Fibroblast of skin of scalp (primary cell): Measurements from ENCODE around the gene MAPK7.

Experiments used
- DNase-seq: peaks from one replicate; pipeline ENCODE4 v3.0.0-alpha.2; 2013

Gene MAPK7

DNA sequence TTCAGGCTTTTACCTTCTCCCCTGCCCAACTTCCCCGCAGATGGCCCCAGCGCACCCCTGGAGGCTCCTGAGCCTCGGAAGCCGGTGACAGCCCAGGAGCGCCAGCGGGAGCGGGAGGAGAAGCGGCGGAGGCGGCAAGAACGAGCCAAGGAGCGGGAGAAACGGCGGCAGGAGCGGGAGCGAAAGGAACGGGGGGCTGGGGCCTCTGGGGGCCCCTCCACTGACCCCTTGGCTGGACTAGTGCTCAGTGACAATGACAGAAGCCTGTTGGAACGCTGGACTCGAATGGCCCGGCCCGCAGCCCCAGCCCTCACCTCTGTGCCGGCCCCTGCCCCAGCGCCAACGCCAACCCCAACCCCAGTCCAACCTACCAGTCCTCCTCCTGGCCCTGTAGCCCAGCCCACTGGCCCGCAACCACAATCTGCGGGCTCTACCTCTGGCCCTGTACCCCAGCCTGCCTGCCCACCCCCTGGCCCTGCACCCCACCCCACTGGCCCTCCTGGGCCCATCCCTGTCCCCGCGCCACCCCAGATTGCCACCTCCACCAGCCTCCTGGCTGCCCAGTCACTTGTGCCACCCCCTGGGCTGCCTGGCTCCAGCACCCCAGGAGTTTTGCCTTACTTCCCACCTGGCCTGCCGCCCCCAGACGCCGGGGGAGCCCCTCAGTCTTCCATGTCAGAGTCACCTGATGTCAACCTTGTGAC lies 3.6 kb downstream of the MAPK7 start:
- no peak for DNase-seq

GRCh38 chr17:19382531-19383444 lies 4.5 kb downstream of the MAPK7 start:
- DNase-seq = no peak

GRCh38 chr17:19383681-19384470 lies 5.6 kb downstream of the MAPK7 start:
- peak; percentile 40 for DNase-seq

DNA sequence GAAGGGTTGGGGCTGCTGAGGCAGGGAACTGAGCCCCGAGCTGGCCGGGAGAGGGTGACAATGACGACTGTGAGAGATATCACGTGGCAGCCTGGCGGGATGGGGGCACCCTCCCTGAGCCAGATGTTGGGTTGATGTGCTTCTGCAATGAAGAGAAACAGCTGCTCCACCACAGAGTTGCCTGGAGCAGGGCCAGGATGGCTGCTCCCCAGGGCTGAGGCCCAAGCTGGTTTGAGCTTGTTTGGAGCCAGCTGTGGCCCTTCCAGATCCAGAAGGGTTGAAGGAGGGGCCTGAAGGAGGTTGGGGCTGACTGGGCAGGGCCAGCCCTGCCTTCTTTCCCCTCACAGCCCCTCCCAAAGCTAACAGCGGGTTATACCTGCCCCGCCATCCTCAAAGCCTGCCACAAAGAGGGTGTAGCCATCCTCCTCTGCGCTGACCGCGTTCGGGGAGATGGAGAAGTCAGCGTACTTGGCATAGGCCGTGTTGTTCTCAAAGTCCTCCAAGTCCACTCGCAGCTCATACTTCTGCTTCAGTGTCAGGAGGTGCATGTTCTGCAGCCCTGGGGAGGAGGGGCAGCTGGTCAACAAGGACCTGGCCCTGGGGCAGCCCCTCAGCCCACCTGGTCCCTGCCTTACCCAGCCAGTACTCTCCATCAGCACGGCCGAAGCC lies 6.6 kb downstream of the MAPK7 start:
- DNase-seq = peak; percentile 96

DNA sequence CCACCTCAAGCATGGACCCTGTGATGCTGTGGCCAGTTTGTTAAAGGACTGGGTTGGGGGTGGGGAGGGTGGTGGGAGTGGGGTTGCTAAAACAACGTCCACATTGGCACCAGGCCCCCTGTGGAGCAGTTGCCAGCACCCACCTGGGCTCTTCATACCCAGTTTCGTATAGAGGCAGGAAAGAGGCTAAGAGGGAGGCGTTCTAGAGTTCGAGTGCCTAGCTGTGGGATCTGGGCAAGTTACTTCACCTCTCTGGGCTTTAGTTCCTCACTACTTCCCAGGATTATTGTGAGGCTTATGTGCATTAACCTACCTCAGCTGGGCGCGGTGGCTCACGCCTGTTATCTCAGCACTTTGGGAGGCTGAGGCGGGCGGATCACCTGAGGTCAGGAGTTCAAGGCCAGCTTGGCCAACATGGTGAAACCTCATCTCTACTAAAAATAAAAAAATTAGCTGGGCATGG lies 7.3 kb downstream of the MAPK7 start:
- DNase-seq = no peak

DNA sequence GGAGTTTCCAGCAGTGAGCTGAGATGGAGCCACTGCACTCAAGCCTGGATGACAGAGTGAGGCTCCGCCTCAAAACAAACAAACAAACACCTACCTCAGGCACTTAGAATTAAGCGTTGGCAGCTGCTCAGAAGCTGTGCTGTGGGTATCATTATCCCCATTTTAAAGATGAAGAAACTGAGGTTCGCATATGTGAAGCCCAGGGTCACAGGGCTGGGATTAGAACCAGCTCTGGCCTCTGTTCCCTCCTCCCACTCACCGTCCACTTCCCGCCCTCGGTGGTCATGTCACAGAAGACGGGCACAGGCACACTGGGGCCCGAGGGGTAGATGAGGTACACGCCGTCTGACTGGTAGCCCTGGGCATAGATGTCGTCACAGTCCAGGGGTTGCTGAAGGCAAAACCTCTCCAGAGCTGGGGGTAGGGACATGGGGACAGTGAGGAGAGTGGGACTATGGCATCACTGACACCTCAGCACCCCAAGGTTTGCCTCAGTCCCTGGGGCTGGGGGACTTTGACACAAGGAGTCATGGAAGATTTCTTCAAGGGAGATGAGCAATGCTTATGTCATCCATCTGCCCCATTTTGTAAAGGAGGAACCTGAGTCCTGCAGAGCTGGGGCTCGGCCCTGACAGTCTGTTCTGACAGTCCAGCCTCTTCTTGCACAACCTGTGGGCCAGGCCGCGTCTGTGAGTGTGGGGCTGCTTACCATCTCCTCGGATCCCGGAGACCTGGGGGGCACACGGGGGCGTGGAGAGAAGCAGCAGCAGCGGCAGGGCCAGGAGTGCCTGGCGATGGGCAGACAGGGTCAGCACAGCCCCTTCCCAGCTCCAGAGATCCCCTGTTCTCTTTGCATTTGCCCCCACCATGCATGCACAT lies 8.0 kb downstream of the MAPK7 start:
- peak; percentile 82 for DNase-seq

GRCh38 chr17:19386974-19387920 lies 8.9 kb downstream of the MAPK7 start, which contains the start of gene MFAP4:
Gene MFAP4, minus strand, starts transcription at chr17:19387190. Its CDS starts 35 bp downstream, at chr17:19387155.
- peak; percentile 95 for DNase-seq

DNA sequence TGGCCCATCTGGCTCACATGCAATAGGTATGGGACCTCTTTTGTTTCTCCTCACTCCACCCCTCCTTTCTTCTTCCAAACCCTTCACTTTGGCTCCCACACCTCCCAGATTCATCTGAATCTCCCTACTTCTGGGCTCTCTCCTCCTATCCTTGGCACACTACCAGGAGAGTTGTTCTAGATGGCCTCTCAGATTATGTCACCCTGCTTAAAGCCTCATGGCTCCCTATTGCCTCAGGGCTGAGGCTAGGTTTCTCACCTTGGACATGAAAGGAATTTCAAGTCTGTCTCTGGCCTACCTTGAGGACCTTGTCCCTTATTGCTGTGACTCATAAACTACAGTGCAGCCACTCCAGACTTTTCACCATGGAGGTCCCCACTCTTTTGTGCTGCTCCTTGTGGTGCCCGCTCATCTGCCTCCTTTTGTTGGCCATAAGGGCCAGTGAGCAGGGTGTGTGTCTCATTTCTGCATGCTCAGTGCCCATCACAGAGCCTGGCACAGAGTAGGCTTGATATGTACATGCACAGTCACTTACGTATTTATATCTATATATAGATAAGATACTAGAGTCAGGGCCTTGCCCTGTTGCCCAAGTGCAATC lies 9.7 kb downstream of the MAPK7 start:
- peak; percentile 87 for DNase-seq

DNA sequence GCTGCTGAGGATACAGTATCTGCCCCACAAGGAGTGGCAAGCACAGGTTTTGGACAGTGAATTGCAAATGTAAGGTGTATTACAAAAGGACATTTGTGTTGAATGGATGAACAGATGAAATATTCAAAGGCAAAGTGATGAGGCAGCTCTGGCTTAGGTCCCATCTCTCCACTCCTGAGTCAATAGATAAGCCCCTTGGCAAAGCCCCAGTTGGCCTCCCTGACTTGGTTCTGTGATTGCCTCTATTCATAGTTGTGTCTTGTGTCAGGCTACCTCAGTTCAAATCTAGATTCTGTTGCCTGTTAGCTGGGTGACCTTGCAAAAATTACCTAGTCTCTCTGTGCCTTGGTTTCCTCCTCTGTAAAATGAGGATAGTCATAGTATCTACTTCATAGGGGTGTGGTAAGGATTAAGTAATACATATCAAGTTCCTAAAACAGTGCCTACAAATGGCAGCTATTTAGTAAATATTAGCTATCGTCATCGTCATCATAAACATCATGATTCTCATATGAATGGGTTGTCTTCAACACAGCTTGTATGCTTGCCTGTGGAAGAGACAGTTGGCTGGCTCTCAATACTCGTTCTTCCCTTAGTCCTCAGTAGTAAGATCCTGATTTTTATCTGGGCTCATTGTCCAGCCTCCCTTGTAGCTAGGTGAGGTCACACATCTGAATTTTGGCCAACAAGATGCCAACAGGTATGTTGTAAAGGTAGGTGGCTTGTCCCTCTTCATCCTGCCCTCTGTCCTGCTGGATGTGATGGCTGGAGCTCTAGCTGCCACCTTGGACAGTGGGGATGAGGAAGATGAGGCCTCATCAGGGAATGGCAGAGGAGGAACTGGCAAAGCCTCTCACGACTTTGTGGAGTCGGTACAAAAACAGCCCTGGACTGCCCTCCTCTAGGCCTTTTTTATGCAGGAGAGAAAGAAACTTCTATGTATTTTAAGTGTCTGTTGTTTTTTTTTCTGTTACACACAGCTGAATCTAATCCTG lies 10.8 kb downstream of the MAPK7 start:
- DNase-seq = peak; percentile 26

- no peak for DNase-seq
These were observed 12.7 kb downstream of the MAPK7 start for GRCh38 chr17:19390951-19391350.

GRCh38 chr17:19391432-19391831 lies 13.1 kb downstream of the MAPK7 start:
- no peak for DNase-seq

GRCh38 chr17:19392303-19392702 lies 14.0 kb downstream of the MAPK7 start:
- no peak for DNase-seq

DNA sequence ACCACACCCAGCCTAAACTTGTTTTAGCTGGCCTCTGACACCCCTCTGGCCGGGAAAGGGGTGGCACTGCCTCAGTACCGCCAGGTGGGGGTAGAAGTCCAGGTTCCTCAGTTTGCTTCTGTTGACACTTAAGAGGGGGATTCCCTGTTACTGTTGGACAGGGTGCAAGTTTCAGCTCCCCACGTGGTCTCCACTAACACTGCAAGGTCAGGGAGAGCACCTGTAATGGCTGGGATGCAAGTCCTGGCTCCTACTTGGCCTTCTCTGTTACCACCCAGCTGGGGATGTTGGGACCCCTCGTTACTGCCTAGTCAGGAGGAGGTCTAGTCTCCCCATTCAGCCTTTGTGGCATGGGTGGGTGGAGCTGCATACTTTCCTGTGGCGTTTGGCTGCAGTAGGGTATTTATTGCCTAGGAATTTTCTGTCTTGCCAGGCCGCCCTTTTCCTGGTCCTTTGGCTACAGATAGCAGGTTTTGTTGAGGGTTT lies 19.3 kb downstream of the MAPK7 start:
- no peak for DNase-seq

GRCh38 chr17:19398301-19399181 lies 20.2 kb downstream of the MAPK7 start:
- DNase-seq = no peak

GRCh38 chr17:19399750-19400450 lies 21.6 kb downstream of the MAPK7 start:
- DNase-seq = no peak

- no peak for DNase-seq
These were observed 23.2 kb downstream of the MAPK7 start for GRCh38 chr17:19401321-19402010.
